GM12892 (cell line): ENCODE results near the gene PLEKHM3.

Experiments used
- DNase-seq: peaks from one replicate; pipeline ENCODE4 v3.0.0; 2011; ENCODE audit not compliant: insufficient read length
- FAIRE-seq: peaks from 2 replicates; lab custom pipeline; 2011; peaks lifted over from hg19 to GRCh38; lab: Jason Lieb, UNC
- POLR2A ChIP-seq: IDR thresholded peaks from 2 replicates; pipeline ENCODE4 v1.6.1; 2011; ENCODE audit warnings: low read depth, low read length, control low read depth
- POLR2AphosphoS5 ChIP-seq: IDR thresholded peaks from 2 replicates; pipeline ENCODE4 v1.6.1; 2011; ENCODE audit warnings: low read depth, low read length, control low read depth
- TAF1 ChIP-seq: IDR thresholded peaks from 2 replicates; pipeline ENCODE4 v1.6.1; 2011; ENCODE audit warnings: low read depth, mild to moderate bottlenecking, control low read depth, low read length, borderline replicate concordance

The PLEKHM3 gene

DNA sequence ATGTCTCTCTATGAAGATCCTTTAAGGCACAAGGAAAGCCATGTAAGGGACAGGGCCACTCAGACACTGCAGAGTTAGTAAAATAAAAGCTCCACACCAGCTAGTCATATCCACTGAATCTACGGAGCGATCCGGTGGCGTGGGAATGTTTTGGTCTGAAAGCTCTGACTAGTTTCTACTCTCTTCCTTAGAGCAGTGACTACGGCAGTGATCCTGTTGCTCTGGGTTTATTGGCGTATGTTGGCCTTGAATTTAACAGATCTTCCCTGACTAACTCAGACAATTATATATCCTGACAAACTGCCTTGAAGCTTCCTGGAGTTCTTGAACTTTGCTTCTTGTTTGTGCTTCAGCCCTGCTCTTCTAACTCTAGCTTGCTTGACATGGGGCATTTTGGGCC, 140.3 kb downstream of the PLEKHM3 start:
- TF ChIP-seq TAF1 (no peak), POLR2AphosphoS5 (no peak), POLR2A (no peak)
- FAIRE-seq: no peak
- no peak for DNase-seq

DNA sequence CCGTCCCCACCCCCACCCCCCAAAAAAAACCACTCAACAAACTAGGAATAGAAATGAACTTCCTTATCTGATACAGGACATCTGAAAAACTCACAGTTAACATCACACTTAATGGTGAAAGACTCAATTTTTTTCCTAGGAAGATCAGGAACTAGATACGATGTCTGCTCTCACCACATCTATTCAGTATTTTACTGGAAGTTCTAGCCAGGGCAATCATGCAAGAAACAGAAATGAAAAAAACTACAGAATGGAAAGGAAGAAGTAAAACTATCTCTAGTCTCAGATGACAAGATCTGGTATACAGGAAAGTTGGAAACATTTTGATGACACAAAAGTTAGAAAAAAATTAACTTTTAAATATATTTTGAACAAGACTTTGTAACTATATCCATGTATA, 141.2 kb downstream of the PLEKHM3 start:
- TF ChIP-seq POLR2A: no peak
- no peak for TF ChIP-seq POLR2AphosphoS5
- no peak for TF ChIP-seq TAF1
- DNase-seq (no peak), FAIRE-seq (no peak)

DNA sequence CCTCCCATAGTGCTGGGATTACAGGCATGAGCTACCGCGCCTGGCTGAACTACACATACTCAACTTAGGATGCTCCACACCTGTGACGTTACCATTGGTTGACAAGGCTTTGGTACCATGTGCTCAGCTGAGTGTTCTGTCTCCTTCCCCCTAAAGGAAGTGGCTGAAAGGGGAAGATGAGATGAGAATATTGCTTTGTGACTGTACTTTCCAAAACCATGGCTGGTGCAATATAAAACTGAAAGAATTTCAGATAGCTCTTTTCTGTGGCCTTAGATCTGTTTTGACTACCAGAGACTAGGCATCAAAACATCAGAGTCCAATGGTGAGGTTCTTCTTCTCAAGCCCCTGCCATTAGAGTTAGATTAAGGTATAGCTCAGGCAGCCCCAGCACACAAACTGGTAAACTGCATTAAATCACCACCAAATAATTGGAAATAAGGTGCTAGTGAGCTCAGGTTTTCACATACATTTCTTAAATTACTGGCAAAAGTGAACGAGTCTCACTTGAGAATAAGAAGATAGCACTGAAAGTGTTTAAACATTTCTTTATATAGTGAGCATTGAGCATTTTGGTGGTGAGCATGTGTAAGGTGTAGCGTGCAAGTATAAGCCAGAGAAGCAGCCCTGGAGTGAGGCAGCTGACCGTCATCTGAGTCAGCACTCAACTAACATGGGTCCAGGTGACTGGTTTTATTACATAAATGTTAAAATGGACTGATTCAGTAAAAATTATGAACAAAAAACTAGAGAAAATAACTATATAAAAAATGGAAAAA, 142.1 kb downstream of the PLEKHM3 start:
- TF ChIP-seq POLR2A (no peak), POLR2AphosphoS5 (no peak), TAF1 (no peak)
- DNase-seq (no peak), FAIRE-seq (no peak)

DNA sequence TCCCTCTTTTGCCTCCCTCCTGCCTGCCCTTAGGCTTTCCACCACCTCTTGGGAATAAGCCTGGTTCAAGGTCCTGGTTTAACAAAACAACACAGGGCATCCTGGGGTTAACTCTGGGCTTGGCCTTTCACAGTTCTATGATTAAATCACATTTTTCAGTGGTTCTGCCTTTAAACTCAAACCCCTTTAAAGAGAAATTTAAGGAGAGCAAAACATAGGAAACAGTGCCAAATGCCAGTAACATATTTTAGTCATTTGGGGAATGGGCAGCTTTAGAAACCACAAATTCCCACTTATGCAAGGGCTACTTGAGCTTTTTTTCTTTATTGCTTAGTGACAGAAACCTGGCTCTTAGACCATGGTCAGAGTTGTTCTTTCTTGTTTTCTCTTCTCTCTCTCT, 143.4 kb downstream of the PLEKHM3 start:
- no peak for TF ChIP-seq POLR2A
- no peak for TF ChIP-seq POLR2AphosphoS5
- no peak for TF ChIP-seq TAF1
- FAIRE-seq (no peak), DNase-seq (no peak)

DNA sequence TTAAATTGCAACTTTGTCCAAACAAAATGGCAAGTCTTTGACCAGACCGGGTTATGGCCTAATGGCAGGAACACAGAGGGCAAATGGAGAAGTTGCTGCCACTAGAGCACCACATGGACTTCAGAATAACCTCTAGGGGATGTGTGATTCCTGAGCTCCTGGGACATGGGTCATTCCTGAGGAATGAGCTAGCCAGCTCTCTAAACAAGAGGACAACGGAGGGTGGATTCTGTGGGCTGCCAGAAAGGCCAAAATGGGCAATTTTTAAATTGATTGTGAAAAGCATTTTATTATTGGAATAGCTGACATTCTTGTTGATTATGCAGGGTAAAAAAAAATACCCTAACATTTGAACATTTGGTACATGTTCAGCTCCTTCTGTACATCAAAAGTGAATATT, 145.8 kb downstream of the PLEKHM3 start:
- FAIRE-seq (no peak), DNase-seq (no peak)

GRCh38 chr2:207876842-207877535, 148.3 kb downstream of the PLEKHM3 start:
- FAIRE-seq (no peak), DNase-seq (no peak)
- TF ChIP-seq POLR2AphosphoS5 (no peak), TAF1 (no peak), POLR2A (no peak)

More for the DNA sequence above, 145.8 kb downstream of the PLEKHM3 start:
- TF ChIP-seq POLR2A (no peak), POLR2AphosphoS5 (no peak), TAF1 (no peak)

DNA sequence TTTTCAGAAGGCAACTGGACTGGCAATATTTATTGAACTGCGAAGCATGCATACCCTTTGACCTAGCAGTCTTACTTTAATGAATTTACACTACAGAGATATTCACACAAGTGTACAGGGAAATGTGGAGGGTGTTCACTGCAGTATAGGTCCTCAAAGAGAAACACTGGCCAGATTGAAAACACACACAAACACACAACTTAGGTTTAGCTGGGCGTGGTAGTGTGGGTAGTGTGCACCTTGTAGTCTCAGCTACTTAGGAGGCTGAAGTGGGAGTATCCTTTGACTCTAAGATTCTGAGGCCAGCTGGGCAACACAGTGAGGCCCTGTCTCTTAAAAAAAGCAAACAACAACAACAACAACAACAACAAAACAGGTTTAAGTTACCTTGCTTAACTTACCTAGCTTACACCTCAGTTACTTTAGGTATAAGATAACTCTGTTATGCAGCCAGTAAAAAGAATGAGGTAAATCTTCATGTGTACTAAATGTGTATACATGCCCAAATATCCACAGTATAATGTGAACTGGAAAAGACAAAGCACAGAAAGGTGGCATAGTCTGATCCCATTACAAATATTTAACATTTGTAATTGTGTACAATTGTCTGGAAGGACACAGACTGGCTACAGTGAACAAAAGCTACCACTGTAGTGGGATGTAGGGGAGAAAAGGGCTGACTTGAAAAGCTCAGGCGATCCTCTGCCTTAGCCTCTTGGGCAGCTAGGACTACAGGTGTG, 149.7 kb downstream of the PLEKHM3 start:
- DNase-seq (no peak), FAIRE-seq (no peak)
- no peak for TF ChIP-seq POLR2A
- TF ChIP-seq POLR2AphosphoS5: no peak
- TF ChIP-seq TAF1: no peak

DNA sequence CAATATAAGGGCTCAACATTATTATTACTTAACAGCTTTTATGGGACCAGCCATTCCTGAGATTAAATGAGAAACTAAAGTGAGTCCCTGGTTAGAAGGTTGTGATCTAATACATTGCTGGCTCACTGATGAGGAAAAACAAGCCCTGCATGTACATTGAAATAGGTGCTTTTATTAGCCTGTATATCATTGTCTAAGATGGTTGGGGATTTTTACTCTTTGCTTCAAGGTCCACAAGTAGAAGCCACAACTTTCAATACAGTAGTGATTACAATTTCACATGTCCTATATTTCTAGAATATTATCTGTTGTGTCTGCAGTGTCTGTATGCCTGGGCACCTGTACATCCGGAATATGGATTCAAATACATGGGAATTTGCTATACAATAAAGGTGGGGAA, 151.5 kb downstream of the PLEKHM3 start:
- TF ChIP-seq POLR2A (no peak), TAF1 (no peak), POLR2AphosphoS5 (no peak)
- no peak for FAIRE-seq
- no peak for DNase-seq

DNA sequence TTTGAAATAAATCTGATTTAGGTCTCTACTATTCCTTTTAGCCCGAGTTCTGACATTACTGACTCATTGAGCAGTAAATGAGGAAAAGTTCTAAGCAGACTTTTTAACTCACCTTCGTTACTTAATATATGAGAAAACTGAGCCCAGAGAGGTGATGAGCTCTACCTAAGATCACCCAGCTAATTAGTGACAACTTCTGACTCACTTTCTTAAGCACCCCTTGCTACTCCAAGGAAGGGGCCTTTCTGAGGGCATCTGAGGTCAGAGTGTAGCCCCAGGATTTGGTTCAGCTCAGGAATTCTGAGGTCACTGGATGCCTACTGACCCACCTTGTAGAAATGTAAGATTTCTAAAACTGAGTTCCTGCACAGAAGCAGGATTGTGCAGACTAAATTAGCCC, 153.4 kb downstream of the PLEKHM3 start:
- FAIRE-seq (no peak), DNase-seq (no peak)
- TF ChIP-seq POLR2A: no peak
- no peak for TF ChIP-seq TAF1
- no peak for TF ChIP-seq POLR2AphosphoS5

GRCh38 chr2:207871506-207871905, 153.8 kb downstream of the PLEKHM3 start:
- DNase-seq (no peak), FAIRE-seq (no peak)
- TF ChIP-seq POLR2AphosphoS5 (no peak), POLR2A (no peak), TAF1 (no peak)

DNA sequence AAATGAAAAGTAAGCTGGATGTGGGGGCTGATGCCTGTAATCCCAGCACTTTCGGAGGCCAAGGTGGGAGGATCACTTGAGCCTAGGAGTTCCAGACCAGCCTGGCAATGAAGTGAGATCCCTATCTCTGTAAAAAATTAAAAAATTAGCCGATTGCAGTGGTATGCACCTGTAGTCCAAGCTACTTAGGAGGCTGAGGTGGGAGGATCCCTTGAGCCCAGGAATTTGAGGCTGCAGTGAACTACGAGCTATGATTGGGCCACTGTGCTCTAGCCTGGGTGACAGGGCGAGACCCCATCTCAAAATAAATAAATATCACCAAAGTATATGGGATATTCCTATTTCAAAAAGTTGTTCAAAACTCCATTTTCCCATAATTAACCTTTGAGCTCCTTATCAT, 154.5 kb downstream of the PLEKHM3 start:
- TF ChIP-seq POLR2A (no peak), TAF1 (no peak), POLR2AphosphoS5 (no peak)
- FAIRE-seq: no peak

More for the DNA sequence above, 154.5 kb downstream of the PLEKHM3 start:
- DNase-seq: no peak
